Central memory CD8-positive, alpha-beta T cell (primary cell): ENCODE results near the gene KATNB1.
"Not testable (repeated sequence)": the region's sequence is repeated elsewhere in the genome, so short reads cannot be mapped to it uniquely, and the experiment has no call there.

Experiments
- ATAC-seq: fragments of 150-1000 bp; cut with Tn5 transposase; replicated peaks from 2 replicates; pipeline ENCODE4 v1.10.0; 2022; ENCODE audit warnings: mild to moderate bottlenecking, moderate FRiP score, moderate number of reproducible peaks; ENCODE audit not compliant: poor library complexity, severe bottlenecking; ENCODE audit errors: extremely low read depth
- DNase-seq, 2 donors: peaks; one replicate each; pipeline ENCODE4 v3.0.0; 2021; ENCODE audit warnings: low spot score in 2 of 2
- H3K27ac Mint-ChIP-seq: one replicate; pipeline ENCODE4 v1.8.0; 2022; ENCODE audit warnings: low read depth, mild to moderate bottlenecking, moderate library complexity, mixed read lengths
- H3K27me3 Mint-ChIP-seq: one replicate; pipeline ENCODE4 v1.8.0; 2022; ENCODE audit warnings: mixed read lengths
- H3K36me3 Mint-ChIP-seq: one replicate; pipeline ENCODE4 v1.8.0; 2022; ENCODE audit warnings: mild to moderate bottlenecking, moderate library complexity, mixed read lengths; ENCODE audit not compliant: insufficient read depth
- H3K4me1 Mint-ChIP-seq: one replicate; pipeline ENCODE4 v1.8.0; 2022; ENCODE audit warnings: mixed read lengths
- H3K4me3 Mint-ChIP-seq: one replicate; pipeline ENCODE4 v1.8.0; 2022; ENCODE audit warnings: mild to moderate bottlenecking, moderate library complexity, mixed read lengths
- H3K9me3 Mint-ChIP-seq: one replicate; pipeline ENCODE4 v1.8.0; 2022; ENCODE audit warnings: mixed read lengths

KATNB1 gene

DNA sequence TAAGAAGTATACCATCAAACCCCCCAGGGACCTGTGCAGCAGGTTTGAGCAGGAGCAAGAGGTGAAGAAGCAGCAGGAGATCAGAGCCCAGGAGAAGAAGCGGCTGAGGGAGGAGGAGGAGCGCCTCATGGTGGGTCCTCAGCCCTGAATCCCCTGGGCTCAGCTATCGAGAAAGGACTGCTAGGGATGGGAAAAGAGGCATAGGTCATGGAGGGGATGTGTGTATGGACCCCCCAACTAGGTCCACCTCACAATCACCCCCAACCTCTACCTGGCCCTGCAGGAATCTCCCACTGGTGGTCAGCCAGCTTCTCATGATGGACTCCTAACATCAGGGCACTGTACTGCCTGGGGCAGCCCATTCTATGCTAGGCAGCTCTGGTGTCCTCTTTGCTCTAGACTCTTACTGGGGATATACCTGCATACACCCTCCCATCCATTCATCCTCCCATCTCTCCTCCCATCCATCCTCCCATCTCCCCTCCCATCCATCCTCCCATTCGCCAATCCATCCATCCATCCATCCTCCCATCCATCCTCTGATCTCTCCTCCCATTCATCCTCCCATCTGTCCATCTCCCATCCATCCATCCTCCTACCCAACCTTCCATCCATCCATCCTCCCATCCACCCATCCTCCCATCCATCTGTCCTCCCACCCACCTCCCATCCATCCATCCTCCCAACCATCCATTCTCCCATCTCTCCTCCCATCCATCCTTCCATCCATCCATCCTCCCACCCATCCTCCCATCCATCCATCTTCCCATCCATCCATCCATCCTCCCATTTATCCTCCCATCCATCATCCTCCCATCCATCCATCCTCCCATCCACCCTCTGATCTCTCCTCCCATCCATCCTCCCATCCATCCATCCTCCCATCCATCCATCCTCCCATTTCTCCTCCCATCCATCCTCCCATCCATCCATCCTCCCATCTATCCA is 30.4 kb upstream of the KATNB1 start:
- no peaks in the 10 kb centered on the region for H3K4me1 Mint-ChIP-seq
- peaks cover 12% of the 10 kb centered on the region for H3K27me3 Mint-ChIP-seq
- H3K9me3 Mint-ChIP-seq, result peaks cover 6% of the 10 kb centered on the region
- no peak for ATAC-seq
- H3K27ac Mint-ChIP-seq, result no peak overlapping the region
- no peak for DNase-seq
- H3K4me3 Mint-ChIP-seq, result no peak overlapping the region
- H3K36me3 Mint-ChIP-seq, result peaks cover 2% of the 10 kb centered on the region

DNA sequence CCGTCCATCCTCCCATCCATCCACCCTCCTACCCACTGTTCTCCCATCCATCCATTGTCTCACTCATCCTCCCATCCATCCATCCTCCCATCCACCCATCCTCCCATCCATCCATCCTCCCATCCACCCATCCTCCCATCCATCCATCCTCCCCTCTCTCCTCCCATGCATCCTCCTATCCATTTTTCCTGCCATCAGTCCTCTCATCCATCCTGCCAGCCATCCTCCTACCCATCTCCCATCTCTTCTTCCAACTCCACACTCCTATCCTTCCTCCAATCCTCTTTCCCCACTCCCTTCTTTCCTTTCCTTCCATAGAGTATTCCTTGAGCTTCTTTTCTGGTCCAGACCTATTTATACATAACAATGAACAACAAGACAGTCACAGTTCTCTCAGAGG is 28.9 kb upstream of the KATNB1 start:
- Mint-ChIP-seq H3K4me3 (no peak overlapping the region), H3K27ac (no peak overlapping the region), H3K27me3 (peaks cover 12% of the 10 kb centered on the region), H3K9me3 (peaks cover 6% of the 10 kb centered on the region), H3K36me3 (peaks cover 2% of the 10 kb centered on the region), H3K4me1 (no peaks in the 10 kb centered on the region)
- no peak for ATAC-seq
- DNase-seq, result no peak

DNA sequence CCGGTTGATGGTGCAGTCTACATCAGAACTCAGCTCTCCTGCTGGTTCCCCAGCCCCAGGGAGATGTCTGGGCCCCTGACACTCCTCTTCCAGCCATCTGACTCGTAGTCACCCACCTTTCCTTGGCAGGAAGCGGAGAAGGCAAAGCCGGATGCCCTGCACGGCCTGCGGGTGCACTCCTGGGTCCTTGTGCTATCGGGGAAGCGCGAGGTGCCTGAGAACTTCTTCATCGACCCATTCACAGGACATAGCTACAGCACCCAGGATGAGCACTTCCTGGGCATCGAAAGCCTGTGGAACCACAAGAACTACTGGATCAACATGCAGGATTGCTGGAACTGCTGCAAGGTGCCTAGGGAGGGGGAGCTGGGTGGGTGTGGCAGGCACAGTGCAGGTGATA is 28.2 kb upstream of the KATNB1 start:
- H3K27me3 Mint-ChIP-seq, result peaks cover 12% of the 10 kb centered on the region
- H3K36me3 Mint-ChIP-seq, result peaks cover 2% of the 10 kb centered on the region
- no peak for DNase-seq
- no peak for ATAC-seq
- peaks cover 6% of the 10 kb centered on the region for H3K9me3 Mint-ChIP-seq
- H3K4me1 Mint-ChIP-seq, result no peaks in the 10 kb centered on the region
- no peak overlapping the region for H3K4me3 Mint-ChIP-seq
- H3K27ac Mint-ChIP-seq, result no peak overlapping the region

DNA sequence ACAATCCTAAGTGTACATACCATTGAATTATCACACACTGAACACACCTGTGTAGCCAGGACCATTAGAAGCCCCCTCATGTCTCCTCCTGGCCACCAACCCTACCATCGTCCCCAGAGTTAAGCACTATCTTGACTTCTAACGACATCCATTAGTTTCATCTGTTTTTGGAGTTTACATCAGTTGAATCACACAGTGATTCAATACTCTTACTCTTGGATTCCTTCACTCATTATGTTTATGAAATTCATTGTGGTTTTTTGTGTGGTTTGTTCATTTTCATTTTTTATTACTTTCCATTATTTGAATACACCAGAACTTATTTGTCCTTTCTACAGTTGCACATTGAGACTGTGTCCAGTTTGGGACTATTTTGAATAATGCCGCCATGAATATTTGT is 27.4 kb upstream of the KATNB1 start:
- no peak overlapping the region for H3K27ac Mint-ChIP-seq
- DNase-seq, result no peak
- H3K4me3 Mint-ChIP-seq, result no peak overlapping the region
- ATAC-seq, result no peak
- H3K36me3 Mint-ChIP-seq, result peaks cover 2% of the 10 kb centered on the region
- H3K27me3 Mint-ChIP-seq, result peaks cover 12% of the 10 kb centered on the region
- peaks cover 6% of the 10 kb centered on the region for H3K9me3 Mint-ChIP-seq
- H3K4me1 Mint-ChIP-seq, result no peaks in the 10 kb centered on the region

DNA sequence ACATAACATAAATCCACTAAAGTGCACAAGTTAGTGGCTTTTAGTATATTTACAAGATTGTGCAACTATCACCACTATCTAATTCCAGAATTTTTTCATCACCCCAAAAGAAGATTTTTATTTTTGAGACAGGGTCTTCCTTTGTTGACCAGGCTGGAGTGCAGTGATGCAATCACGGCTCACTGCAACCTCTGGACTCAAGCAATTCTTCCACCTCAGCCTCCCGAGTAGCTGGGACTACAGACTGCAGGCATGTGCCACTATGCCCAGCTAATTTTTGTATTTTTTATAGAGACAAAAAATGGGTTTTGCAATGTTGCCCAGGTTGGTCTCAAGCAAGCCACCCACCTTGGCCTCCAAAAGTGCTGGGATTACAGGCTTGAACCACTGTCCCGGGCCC is 25.9 kb upstream of the KATNB1 start:
- peaks cover 2% of the 10 kb centered on the region for H3K36me3 Mint-ChIP-seq
- peaks cover 12% of the 10 kb centered on the region for H3K27me3 Mint-ChIP-seq
- no peak overlapping the region for H3K27ac Mint-ChIP-seq
- H3K4me1 Mint-ChIP-seq, result no peaks in the 10 kb centered on the region
- H3K4me3 Mint-ChIP-seq, result no peak overlapping the region
- DNase-seq, result no peak
- no peak for ATAC-seq
- H3K9me3 Mint-ChIP-seq, result peaks cover 6% of the 10 kb centered on the region

DNA sequence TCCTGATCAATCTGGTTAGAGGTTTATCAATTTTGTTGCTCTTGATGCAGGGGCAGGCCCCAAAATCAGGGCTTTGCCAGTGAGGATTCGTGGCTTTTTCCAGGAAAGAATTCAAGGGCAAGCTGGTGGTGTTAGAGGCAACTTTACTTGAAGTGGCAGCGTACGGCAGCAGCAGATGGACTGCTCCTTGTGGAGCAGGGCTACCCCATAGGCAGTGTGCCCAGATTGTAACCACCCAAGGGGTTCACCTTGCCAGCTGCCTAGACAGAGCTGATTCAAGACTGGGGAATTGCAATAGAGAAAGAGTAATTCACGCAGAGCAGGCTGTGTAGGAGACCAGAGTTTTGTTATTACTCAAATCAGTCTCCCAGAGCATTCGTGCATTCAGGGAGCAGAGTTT is 24.2 kb upstream of the KATNB1 start:
- Mint-ChIP-seq H3K36me3 (peaks cover 2% of the 10 kb centered on the region), H3K4me1 (no peaks in the 10 kb centered on the region), H3K27me3 (peaks cover 12% of the 10 kb centered on the region), H3K4me3 (no peak overlapping the region), H3K9me3 (peaks cover 6% of the 10 kb centered on the region), H3K27ac (peak overlapping the region; percentile 67)
- no peak for DNase-seq
- no peak for ATAC-seq

DNA sequence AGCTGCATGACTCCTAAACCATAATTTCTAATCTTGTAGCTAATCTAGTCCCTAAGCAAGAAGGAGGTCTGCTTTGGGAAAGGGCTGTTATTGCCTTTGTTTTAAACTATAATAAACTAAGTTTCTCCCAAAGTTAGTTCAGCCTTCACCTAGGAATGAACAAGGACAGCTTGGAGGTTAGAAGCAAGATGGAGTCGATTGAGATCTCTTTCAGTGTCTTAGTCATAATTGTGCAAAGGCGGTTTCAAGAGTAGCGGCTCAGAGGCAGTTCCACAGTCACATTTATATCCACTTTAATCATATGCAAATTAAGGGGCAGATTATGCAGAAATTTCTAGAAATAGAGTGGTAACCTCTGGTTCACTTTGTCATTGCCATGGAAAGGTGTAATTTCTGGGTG is 23.6 kb upstream of the KATNB1 start:
- H3K4me3 Mint-ChIP-seq, result no peak overlapping the region

DNA sequence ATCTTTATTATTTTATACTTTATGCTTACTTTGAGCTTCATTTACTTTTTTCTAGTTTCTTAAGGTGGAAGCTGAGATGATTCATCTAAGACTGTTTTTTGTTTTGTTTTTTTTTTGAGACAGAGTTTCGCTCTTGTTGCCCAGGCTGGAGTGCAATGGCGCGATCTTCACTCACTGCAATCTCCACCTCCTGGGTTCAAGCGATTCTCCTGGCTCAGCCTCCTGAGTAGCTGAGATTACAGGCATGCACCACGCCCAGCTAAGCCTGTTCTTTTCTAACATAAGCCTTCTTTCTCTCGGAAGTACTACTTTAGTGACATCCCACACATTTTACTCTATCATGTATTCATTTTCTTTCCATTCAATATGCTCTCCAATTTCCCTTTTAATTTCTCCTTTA is 23.0 kb upstream of the KATNB1 start:
- not testable (repeated sequence) for H3K4me3 Mint-ChIP-seq, ATAC-seq, DNase-seq, H3K27me3 Mint-ChIP-seq, H3K27ac Mint-ChIP-seq, H3K36me3 Mint-ChIP-seq, H3K9me3 Mint-ChIP-seq, H3K4me1 Mint-ChIP-seq

More for the DNA sequence above, 23.6 kb upstream of the KATNB1 start:
- no peaks in the 10 kb centered on the region for H3K4me1 Mint-ChIP-seq
- peaks cover 2% of the 10 kb centered on the region for H3K36me3 Mint-ChIP-seq
- peaks cover 5% of the 10 kb centered on the region for H3K27me3 Mint-ChIP-seq
- no peak overlapping the region for H3K27ac Mint-ChIP-seq
- peaks cover under 1% of the 10 kb centered on the region for H3K9me3 Mint-ChIP-seq
- no peak for DNase-seq
- ATAC-seq, result no peak

DNA sequence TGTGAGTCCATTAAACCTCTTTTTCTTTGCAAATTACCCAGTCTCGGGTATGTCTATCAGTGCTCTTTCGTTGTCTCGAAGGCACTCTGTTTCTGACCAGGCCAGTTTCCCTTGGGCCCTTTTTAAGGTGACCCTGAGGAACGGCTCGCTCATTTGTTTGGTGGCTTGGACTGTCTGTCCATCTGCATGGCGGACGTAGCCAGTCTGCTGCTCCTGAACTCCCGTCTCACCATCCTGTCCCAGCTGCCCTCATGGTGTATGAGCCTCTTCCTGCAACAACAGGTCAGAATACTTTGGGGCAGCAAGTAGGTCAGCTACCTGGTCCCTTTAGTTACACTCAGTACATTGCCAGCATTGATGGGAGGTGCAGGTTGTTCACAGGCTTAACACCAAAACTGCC is 22.0 kb upstream of the KATNB1 start:
- H3K9me3 Mint-ChIP-seq, result no peaks in the 10 kb centered on the region
- H3K4me1 Mint-ChIP-seq, result no peaks in the 10 kb centered on the region
- no peak overlapping the region for H3K27ac Mint-ChIP-seq
- H3K36me3 Mint-ChIP-seq, result peaks cover 2% of the 10 kb centered on the region
- no peak for ATAC-seq
- no peak for DNase-seq
- no peaks in the 10 kb centered on the region for H3K27me3 Mint-ChIP-seq
- no peak overlapping the region for H3K4me3 Mint-ChIP-seq

DNA sequence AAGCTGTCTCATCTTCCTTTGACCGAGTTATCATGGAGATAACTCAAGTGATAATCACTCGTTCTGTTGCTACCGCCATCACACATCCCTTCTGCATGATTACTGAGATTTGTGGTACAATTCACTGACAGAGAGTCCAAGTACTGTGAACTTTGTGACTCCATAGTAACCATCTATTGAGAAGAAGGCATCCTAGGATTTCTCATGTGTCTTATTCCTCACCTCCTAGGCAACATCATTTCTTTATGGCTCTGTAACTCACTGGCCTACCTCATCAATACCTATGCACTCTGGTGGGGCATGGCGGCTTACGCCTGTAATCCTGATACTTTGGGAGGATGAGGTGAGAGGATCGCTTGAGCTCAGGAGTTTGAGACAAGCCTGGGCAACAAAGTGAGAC is 21.5 kb upstream of the KATNB1 start:
- DNase-seq (no peak), ATAC-seq (no peak)
- no peaks in the 10 kb centered on the region for H3K27me3 Mint-ChIP-seq
- H3K4me3 Mint-ChIP-seq, result no peak overlapping the region
- H3K4me1 Mint-ChIP-seq, result no peaks in the 10 kb centered on the region
- H3K9me3 Mint-ChIP-seq, result no peaks in the 10 kb centered on the region
- H3K27ac Mint-ChIP-seq, result no peak overlapping the region
- H3K36me3 Mint-ChIP-seq, result no peaks in the 10 kb centered on the region

DNA sequence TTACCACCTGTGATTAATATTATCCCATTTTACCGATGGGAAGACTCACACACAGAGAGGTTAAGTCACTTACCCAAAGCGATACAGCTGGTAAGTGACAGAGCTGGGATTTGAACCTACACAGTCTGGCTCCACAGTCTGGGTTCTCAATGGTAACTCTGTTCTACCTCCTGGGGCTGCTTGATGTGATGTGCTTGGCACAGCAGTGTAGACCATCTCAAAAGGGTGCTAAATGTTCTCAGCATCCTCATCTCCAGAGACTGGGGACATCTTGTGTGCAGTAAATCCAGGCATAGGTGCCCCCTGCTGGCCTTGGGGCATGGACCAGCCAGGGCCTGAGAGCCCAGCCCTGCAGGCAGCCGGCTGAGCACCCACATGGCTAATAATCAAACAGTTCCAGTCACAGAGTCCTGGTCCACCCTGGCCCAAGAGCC is 15.4 kb upstream of the KATNB1 start:
- Mint-ChIP-seq H3K4me1 (no peaks in the 10 kb centered on the region), H3K27ac (no peak overlapping the region), H3K9me3 (no peaks in the 10 kb centered on the region), H3K36me3 (no peaks in the 10 kb centered on the region), H3K27me3 (no peaks in the 10 kb centered on the region), H3K4me3 (no peak overlapping the region)
- no peak for DNase-seq
- no peak for ATAC-seq

DNA sequence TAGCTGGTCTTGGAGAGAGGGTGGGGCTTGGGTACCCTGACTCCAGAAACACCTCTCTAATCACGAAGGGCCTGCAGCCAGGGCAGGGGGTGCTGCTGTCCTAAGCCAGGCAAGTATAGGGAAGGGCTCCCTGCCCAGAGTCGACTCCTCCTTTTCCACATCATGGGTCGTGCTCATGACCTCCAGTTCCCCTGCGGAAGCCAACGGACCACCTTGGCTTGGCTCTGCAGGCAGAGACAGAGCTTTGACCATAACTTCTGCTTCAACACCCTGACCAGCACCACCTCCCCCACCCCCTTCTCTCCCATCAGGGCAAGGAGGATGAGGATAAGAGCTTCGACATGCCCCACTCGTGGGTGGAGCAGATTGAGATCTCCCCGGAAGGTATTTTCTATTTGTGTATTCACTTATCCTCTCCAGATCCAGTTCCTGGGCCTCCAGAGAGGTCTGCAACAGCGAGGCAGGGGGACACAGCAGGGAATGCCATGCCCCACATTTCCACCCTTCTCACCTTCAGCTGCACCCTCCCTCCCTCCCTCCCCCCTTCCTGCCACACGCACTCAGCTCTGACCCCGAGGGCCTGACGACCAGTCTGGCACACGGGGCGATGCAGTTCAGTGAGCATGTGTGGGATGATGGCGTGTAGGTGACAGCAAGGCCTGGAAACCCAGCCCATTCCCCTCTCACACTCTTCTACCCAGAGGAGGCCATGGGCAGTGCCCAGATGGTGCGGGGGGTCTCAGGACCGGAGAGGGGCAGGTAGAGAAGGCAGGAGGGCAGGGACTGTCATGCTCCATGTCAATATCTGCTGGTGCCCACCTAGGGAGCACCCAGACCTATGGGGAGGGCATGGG is 14.0 kb upstream of the KATNB1 start:
- no peaks in the 10 kb centered on the region for H3K36me3 Mint-ChIP-seq
- no peak overlapping the region for H3K4me3 Mint-ChIP-seq
- H3K27me3 Mint-ChIP-seq, result no peaks in the 10 kb centered on the region
- H3K27ac Mint-ChIP-seq, result no peak overlapping the region
- DNase-seq (no peak), ATAC-seq (no peak)
- no peaks in the 10 kb centered on the region for H3K9me3 Mint-ChIP-seq
- H3K4me1 Mint-ChIP-seq, result no peaks in the 10 kb centered on the region

DNA sequence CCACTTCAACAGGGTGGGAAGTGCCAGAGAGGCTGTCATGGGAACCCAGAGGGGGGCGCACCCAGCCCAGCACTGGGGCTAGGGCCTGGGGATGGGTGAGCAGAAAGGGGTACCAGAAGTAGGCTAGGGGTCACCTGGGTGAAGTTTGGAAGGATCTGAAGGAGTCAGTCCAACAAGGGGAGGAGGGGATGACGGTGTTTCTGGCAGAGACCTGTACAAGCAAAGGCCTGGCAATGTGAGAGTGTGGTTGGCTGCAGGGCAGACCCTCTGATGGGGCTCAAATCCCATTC is 13.4 kb upstream of the KATNB1 start:
- DNase-seq, result no peak
- no peak overlapping the region for H3K27ac Mint-ChIP-seq
- no peak for ATAC-seq
- no peaks in the 10 kb centered on the region for H3K27me3 Mint-ChIP-seq
- no peaks in the 10 kb centered on the region for H3K36me3 Mint-ChIP-seq
- H3K4me3 Mint-ChIP-seq, result no peak overlapping the region
- H3K9me3 Mint-ChIP-seq, result no peaks in the 10 kb centered on the region
- H3K4me1 Mint-ChIP-seq, result no peaks in the 10 kb centered on the region
